GM23248 (cell line): Measurements from ENCODE around the gene INO80D.

ENCODE experiments used
- EZH2 ChIP-seq: fragments of 200-600 bp; sonication (generic); IDR thresholded peaks from 2 replicates; pipeline ENCODE4 v1.6.1; 2018; ENCODE audit warnings: antibody characterized with exemption, mild to moderate bottlenecking; ENCODE audit not compliant: insufficient read depth, poor library complexity, severe bottlenecking
- EZH2phosphoT487 ChIP-seq: fragments of 200-600 bp; sonication (generic); IDR thresholded peaks from 2 replicates; pipeline ENCODE4 v1.6.1; 2018; ENCODE audit warnings: antibody characterized with exemption, moderate library complexity, mild to moderate bottlenecking, low read depth; ENCODE audit not compliant: insufficient read depth

- TF ChIP-seq EZH2 = no peak
- no peak for TF ChIP-seq EZH2phosphoT487
These were observed 65.8 kb downstream of the INO80D start for GRCh38 chr2:206020171-206020570.
